CD4-positive, alpha-beta T cell treated with Interleukin-17A for 4 hours (primary cell): ENCODE data around the gene RNF215.

Experiments
- DNase-seq: peaks from one replicate; pipeline ENCODE4 v3.0.0-alpha.2; 2020; ENCODE audit warnings: mixed read lengths

RNF215 gene

GRCh38 chr22:30386960-30387827 is at the start of gene RNF215:
Gene RNF215 (minus strand): TSS chr22:30387411. CDS start chr22:30387313, 98 bp downstream.
- peak; percentile 84 for DNase-seq

GRCh38 chr22:30436196-30436595 is 49.0 kb upstream of the RNF215 start:
- no peak for DNase-seq

- DNase-seq = peak; percentile 81
These were observed 48.5 kb upstream of the RNF215 start for GRCh38 chr22:30435674-30436126.

- no peak for DNase-seq
These were observed 47.6 kb upstream of the RNF215 start for GRCh38 chr22:30434843-30435242.

- DNase-seq = no peak
These were observed 46.6 kb upstream of the RNF215 start for GRCh38 chr22:30433773-30434172.

- DNase-seq = no peak
These were observed 46.0 kb upstream of the RNF215 start for GRCh38 chr22:30433227-30433626.

GRCh38 chr22:30432520-30432919 is 45.3 kb upstream of the RNF215 start:
- no peak for DNase-seq

GRCh38 chr22:30432096-30432495 is 44.9 kb upstream of the RNF215 start:
- no peak for DNase-seq

GRCh38 chr22:30430933-30431332 is 43.7 kb upstream of the RNF215 start:
- DNase-seq = no peak

- no peak for DNase-seq
These were observed 42.7 kb upstream of the RNF215 start for GRCh38 chr22:30429887-30430286.

- DNase-seq = no peak
These were observed 40.7 kb upstream of the RNF215 start for GRCh38 chr22:30427871-30428270.

GRCh38 chr22:30426388-30427353 is 39.5 kb upstream of the RNF215 start:
- DNase-seq = peak; percentile 90

GRCh38 chr22:30425616-30426387 is 38.6 kb upstream of the RNF215 start, which contains the start of gene MTFP1:
Gene MTFP1 (plus strand): TSS chr22:30425768. CDS start chr22:30425880, 112 bp downstream.
- DNase-seq = peak; percentile 60

- DNase-seq = no peak
These were observed 38.1 kb upstream of the RNF215 start for GRCh38 chr22:30425327-30425615.

GRCh38 chr22:30424534-30425326 is 37.5 kb upstream of the RNF215 start:
- DNase-seq = no peak

- DNase-seq = peak; percentile 99
These were observed 36.8 kb upstream of the RNF215 start for GRCh38 chr22:30423959-30424533.

GRCh38 chr22:30423301-30423958 is 36.2 kb upstream of the RNF215 start:
- DNase-seq = peak; percentile 47

- peak; percentile 36 for DNase-seq
These were observed 35.5 kb upstream of the RNF215 start for GRCh38 chr22:30422481-30423300.

GRCh38 chr22:30421695-30422480 is 34.7 kb upstream of the RNF215 start:
- no peak for DNase-seq
